H9 (cell line): Measurements from ENCODE around the gene ANAPC16. TPM values are rescaled to one million over a fixed set of nuclear protein-coding genes. Genes with fewer than 3 reads are reported as not detected.

Experiments
- DNase-seq: peaks from one replicate; pipeline ENCODE4 v3.0.0-alpha.2; 2017
- H2AFZ ChIP-seq: one replicate; pipeline ENCODE4 v1.6.1; 2013; ENCODE audit warnings: mild to moderate bottlenecking, low read length, control low read depth, moderate library complexity
- H2AK5ac ChIP-seq: 2 replicates; pipeline ENCODE4 v1.6.1; 2013; ENCODE audit warnings: low read length, control low read depth, mixed read lengths; ENCODE audit not compliant: insufficient read length
- H2BK120ac ChIP-seq: one replicate; pipeline ENCODE4 v1.6.1; 2013; ENCODE audit warnings: low read depth, mild to moderate bottlenecking, low read length, control low read depth, inconsistent platforms; ENCODE audit not compliant: poor library complexity, severe bottlenecking
- H2BK12ac ChIP-seq: 2 replicates; pipeline ENCODE4 v1.6.1; 2013; ENCODE audit warnings: low read length, control low read depth, mixed read lengths, low read depth; ENCODE audit not compliant: insufficient read length
- H2BK15ac ChIP-seq: 2 replicates; pipeline ENCODE4 v1.6.1; 2013; ENCODE audit warnings: low read depth, low read length, control low read depth
- H2BK20ac ChIP-seq: one replicate; pipeline ENCODE4 v1.6.1; 2013; ENCODE audit warnings: low read depth, mild to moderate bottlenecking, low read length, control low read depth, inconsistent platforms; ENCODE audit not compliant: poor library complexity, severe bottlenecking
- H2BK5ac ChIP-seq: 2 replicates; pipeline ENCODE4 v1.6.1; 2013; ENCODE audit warnings: low read length, control low read depth, mixed read lengths; ENCODE audit not compliant: insufficient read length
- H3K14ac ChIP-seq: 2 replicates; pipeline ENCODE4 v1.6.1; 2013; ENCODE audit warnings: low read length, control low read depth; ENCODE audit not compliant: insufficient read depth
- H3K18ac ChIP-seq: 2 replicates; pipeline ENCODE4 v1.6.1; 2013; ENCODE audit warnings: low read depth, mild to moderate bottlenecking, mixed read lengths, low read length, control low read depth; ENCODE audit not compliant: insufficient read length
- H3K23ac ChIP-seq: 2 replicates; pipeline ENCODE4 v1.6.1; 2013; ENCODE audit warnings: low read length, control low read depth, mixed read lengths, low read depth; ENCODE audit not compliant: insufficient read length
- H3K23me2 ChIP-seq: 2 replicates; pipeline ENCODE4 v1.6.1; 2013; ENCODE audit warnings: low read depth, mild to moderate bottlenecking, mixed read lengths, low read length, control low read depth; ENCODE audit not compliant: insufficient read length, poor library complexity, severe bottlenecking
- H3K27ac ChIP-seq: 2 replicates; pipeline ENCODE4 v1.5.1; 2013; ENCODE audit warnings: low read length, control low read depth, mixed read lengths, low read depth; ENCODE audit not compliant: insufficient read length
- H3K27me3 ChIP-seq: 2 replicates; pipeline ENCODE4 v1.6.1; 2013; ENCODE audit warnings: low read length, control low read depth, inconsistent platforms; ENCODE audit not compliant: insufficient read depth
- H3K4ac ChIP-seq: 2 replicates; pipeline ENCODE4 v1.6.1; 2013; ENCODE audit warnings: low read depth, mild to moderate bottlenecking, control low read depth, inconsistent platforms, low read length, moderate library complexity
- H3K4me1 ChIP-seq: 2 replicates; pipeline ENCODE4 v1.6.1; 2013; ENCODE audit warnings: low read length, control low read depth, inconsistent platforms; ENCODE audit not compliant: insufficient read depth
- H3K4me2 ChIP-seq: 2 replicates; pipeline ENCODE4 v1.6.1; 2013; ENCODE audit warnings: low read length, control low read depth, mixed read lengths; ENCODE audit not compliant: insufficient read length, insufficient read depth
- H3K56ac ChIP-seq: 2 replicates; pipeline ENCODE4 v1.6.1; 2013; ENCODE audit warnings: low read depth, mild to moderate bottlenecking, mixed read lengths, low read length, control low read depth; ENCODE audit not compliant: insufficient read length
- H3K79me1 ChIP-seq: 2 replicates; pipeline ENCODE4 v1.6.1; 2013; ENCODE audit warnings: low read depth, mild to moderate bottlenecking, moderate library complexity, low read length, control low read depth, inconsistent platforms; ENCODE audit not compliant: insufficient read depth, poor library complexity, severe bottlenecking
- H3K79me2 ChIP-seq: 2 replicates; pipeline ENCODE4 v1.6.1; 2013; ENCODE audit warnings: low read length, control low read depth, inconsistent platforms; ENCODE audit not compliant: insufficient read depth
- H3K9ac ChIP-seq: 2 replicates; pipeline ENCODE4 v1.6.1; 2013; ENCODE audit warnings: low read length, control low read depth, mixed read lengths; ENCODE audit not compliant: insufficient read length; ENCODE audit errors: extremely low read depth
- H3K9me3 ChIP-seq: one replicate; pipeline ENCODE4 v1.6.1; 2013; ENCODE audit warnings: low read depth, low read length, inconsistent platforms; ENCODE audit not compliant: control insufficient read depth
- H3T11ph ChIP-seq: one replicate; pipeline ENCODE4 v1.6.1; 2013; ENCODE audit warnings: mild to moderate bottlenecking, low read length, control low read depth, inconsistent platforms
- H4K20me1 ChIP-seq: one replicate; pipeline ENCODE4 v1.6.1; 2013; ENCODE audit not compliant: control insufficient read depth, insufficient read length, insufficient read depth
- H4K5ac ChIP-seq: 2 replicates; pipeline ENCODE4 v1.6.1; 2013; ENCODE audit warnings: low read depth, mild to moderate bottlenecking, mixed read lengths, low read length, control low read depth; ENCODE audit not compliant: insufficient read length
- H4K8ac ChIP-seq: replicated peaks from 2 replicates; pipeline ENCODE4 v1.6.1; 2013; ENCODE audit warnings: low read length, control low read depth, mixed read lengths, low read depth; ENCODE audit not compliant: insufficient read length
- H4K91ac ChIP-seq: 2 replicates; pipeline ENCODE4 v1.6.1; 2013; ENCODE audit warnings: low read depth, mild to moderate bottlenecking, moderate library complexity, mixed read lengths, low read length, control low read depth; ENCODE audit not compliant: insufficient read length
- H3K27ac Mint-ChIP-seq, 3 experiments: 2 replicates in 2 of 3; 3 replicates in 1 of 3; pipeline ENCODE4 v1.8.0; 2020 to 2021; ENCODE audit warnings: mixed read lengths in 3 of 3, mild to moderate bottlenecking in 1 of 3, moderate library complexity in 1 of 3
- H3K27me3 Mint-ChIP-seq: 2 replicates; pipeline ENCODE4 v1.8.0; 2021; ENCODE audit warnings: low read depth, mild to moderate bottlenecking, moderate library complexity, mixed read lengths
- H3K36me3 Mint-ChIP-seq, 3 experiments: 2 replicates in 2 of 3; 3 replicates in 1 of 3; pipeline ENCODE4 v1.8.0; 2020 to 2021; ENCODE audit warnings: low read depth in 3 of 3, mixed read lengths in 3 of 3; ENCODE audit not compliant: insufficient read depth in 1 of 3
- H3K4me1 Mint-ChIP-seq, 2 experiments: 2 replicates each; pipeline ENCODE4 v1.8.0; 2020; ENCODE audit warnings: mixed read lengths in 2 of 2
- H3K4me3 Mint-ChIP-seq, 2 experiments: 2 replicates in 1 of 2; 3 replicates in 1 of 2; pipeline ENCODE4 v1.8.0; 2020 to 2021; ENCODE audit warnings: mild to moderate bottlenecking in 2 of 2, mixed read lengths in 2 of 2, moderate library complexity in 1 of 2
- H3K9me3 Mint-ChIP-seq, 2 experiments: 2 replicates in 1 of 2; 3 replicates in 1 of 2; pipeline ENCODE4 v1.8.0; 2020; ENCODE audit warnings: mild to moderate bottlenecking in 2 of 2, mixed read lengths in 2 of 2, moderate library complexity in 1 of 2
- WGBS: extraction: QIAGEN DNeasy Blood & Tissue Kit; methylation state at CpG from one replicate; pipeline ENCODE4 v1.1.7; 2013; ENCODE audit warnings: missing lambda C conversion rate, low lambda C conversion rate, mixed read lengths; ENCODE audit not compliant: insufficient read length; ENCODE audit errors: extremely low coverage; 5-methylcytosine and 5-hydroxymethylcytosine counted together
- total RNA-seq: library from RNA; stranded (reverse); gene quantifications from 2 replicates; pipeline ENCODE4 v1.2.1, GENCODE V29; 2021
- TF ChIP-seq, protein P1 (sequence below): fragments of 200-600 bp; sonication (generic); conservative IDR thresholded peaks from 3 replicates; pipeline ENCODE4 v1.8.0; 2021; ENCODE audit warnings: antibody characterized with exemption, mild to moderate bottlenecking

Gene ANAPC16
- total RNA-seq, 1 experiment from 2014 or later, result 66.6 TPM

GRCh38 chr10:72175149-72175548 is 40.7 kb upstream of the ANAPC16 start:
- Histone ChIP-seq H3K56ac (no peak overlapping the region), H4K5ac (no peak overlapping the region), H2BK5ac (no peak overlapping the region), H4K8ac (no peak overlapping the region), H3K4me2 (no peak overlapping the region), H4K91ac (no peak overlapping the region), H4K20me1 (no peaks in the 10 kb centered on the region), H3K9ac (no peak overlapping the region), H3K9me3 (no peaks in the 10 kb centered on the region), H3T11ph (no peak overlapping the region), H3K79me2 (no peaks in the 10 kb centered on the region), H3K23ac (no peak overlapping the region), H3K27me3 (no peaks in the 10 kb centered on the region), H3K14ac (no peak overlapping the region), H3K4ac (no peak overlapping the region), H2BK20ac (no peak overlapping the region), H2BK15ac (no peak overlapping the region), H2AK5ac (no peak overlapping the region), H3K4me1 (no peaks in the 10 kb centered on the region), H3K27ac (no peak overlapping the region), H3K23me2 (no peaks in the 10 kb centered on the region), H3K18ac (no peak overlapping the region), H2BK120ac (no peak overlapping the region), H2AFZ (no peak overlapping the region), H2BK12ac (no peak overlapping the region), H3K79me1 (no peaks in the 10 kb centered on the region)
- TF ChIP-seq, protein P1, sequence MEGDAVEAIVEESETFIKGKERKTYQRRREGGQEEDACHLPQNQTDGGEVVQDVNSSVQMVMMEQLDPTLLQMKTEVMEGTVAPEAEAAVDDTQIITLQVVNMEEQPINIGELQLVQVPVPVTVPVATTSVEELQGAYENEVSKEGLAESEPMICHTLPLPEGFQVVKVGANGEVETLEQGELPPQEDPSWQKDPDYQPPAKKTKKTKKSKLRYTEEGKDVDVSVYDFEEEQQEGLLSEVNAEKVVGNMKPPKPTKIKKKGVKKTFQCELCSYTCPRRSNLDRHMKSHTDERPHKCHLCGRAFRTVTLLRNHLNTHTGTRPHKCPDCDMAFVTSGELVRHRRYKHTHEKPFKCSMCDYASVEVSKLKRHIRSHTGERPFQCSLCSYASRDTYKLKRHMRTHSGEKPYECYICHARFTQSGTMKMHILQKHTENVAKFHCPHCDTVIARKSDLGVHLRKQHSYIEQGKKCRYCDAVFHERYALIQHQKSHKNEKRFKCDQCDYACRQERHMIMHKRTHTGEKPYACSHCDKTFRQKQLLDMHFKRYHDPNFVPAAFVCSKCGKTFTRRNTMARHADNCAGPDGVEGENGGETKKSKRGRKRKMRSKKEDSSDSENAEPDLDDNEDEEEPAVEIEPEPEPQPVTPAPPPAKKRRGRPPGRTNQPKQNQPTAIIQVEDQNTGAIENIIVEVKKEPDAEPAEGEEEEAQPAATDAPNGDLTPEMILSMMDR, result no peak
- DNase-seq, result no peak
- WGBS, result no CpG with 5 or more reads among the region's 1 CpG
- no peak overlapping the region for H3K4me3 Mint-ChIP-seq
- no peaks in the 10 kb centered on the region for H3K27me3 Mint-ChIP-seq
- H3K27ac Mint-ChIP-seq, result no peak overlapping the region
- H3K36me3 Mint-ChIP-seq, result peaks cover 0 to 18% (median 0%) of the 10 kb centered on the region in 3 experiments; a peak in 2 of 7 replicates
- H3K9me3 Mint-ChIP-seq, result no peaks in the 10 kb centered on the region
- no peaks in the 10 kb centered on the region; a peak in 1 of 4 replicates for H3K4me1 Mint-ChIP-seq
